ENCODE data around the gene TRAPPC10.
A peak's percentile ranks its signal among the peaks of the same experiment; 100 is the strongest.

The TRAPPC10 gene

DNA sequence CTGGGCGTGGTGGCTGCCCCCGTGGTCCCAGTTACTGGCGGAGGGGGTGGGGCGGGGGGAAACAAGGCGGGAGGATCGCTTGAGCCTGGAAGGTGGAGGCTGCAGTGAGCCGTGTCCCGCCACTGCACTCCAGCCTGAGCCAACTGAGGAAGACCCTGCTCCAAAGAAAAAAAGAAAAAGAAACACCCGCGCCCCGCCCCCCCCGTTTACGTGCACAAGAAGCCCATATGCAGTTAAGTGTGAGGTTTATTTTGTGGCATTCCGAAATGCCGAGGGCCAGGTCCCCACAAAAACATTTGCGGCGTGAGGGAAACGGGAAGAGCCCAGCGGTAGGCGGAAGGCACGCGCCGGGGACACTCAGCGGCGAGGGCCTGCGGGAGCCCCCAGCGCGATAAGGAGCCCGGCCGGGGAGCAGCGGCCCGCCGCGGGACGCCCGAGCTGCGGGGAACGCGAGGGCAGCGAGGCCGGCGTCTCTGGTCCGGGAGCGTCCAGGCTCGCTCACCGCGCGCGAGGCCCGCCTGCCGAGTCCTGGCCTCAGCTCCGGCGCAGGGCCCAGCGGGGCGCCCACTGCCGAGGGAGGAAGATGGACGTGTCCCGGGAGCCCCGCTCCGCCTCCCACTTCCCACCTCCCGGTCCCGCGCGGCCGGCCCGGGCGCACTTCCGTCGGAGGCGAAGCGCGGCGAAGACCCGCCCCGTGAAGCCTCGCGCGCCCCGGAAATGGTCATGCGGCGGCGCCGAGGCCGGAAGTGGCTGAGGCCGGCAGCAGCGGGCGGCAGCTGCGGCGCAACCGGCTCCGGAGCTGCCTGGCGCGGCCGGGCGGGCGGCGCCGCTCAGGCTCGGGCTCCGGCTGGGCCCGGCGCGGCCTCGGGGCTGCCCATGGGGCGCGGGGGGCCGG, at the start of gene TRAPPC10:
Gene TRAPPC10, plus strand, starts transcription at position 731 of the 895 bp plus-strand sequence. CDS start 185 bp downstream, outside the sequence.
- DNase-seq: peak; percentile 75

DNA sequence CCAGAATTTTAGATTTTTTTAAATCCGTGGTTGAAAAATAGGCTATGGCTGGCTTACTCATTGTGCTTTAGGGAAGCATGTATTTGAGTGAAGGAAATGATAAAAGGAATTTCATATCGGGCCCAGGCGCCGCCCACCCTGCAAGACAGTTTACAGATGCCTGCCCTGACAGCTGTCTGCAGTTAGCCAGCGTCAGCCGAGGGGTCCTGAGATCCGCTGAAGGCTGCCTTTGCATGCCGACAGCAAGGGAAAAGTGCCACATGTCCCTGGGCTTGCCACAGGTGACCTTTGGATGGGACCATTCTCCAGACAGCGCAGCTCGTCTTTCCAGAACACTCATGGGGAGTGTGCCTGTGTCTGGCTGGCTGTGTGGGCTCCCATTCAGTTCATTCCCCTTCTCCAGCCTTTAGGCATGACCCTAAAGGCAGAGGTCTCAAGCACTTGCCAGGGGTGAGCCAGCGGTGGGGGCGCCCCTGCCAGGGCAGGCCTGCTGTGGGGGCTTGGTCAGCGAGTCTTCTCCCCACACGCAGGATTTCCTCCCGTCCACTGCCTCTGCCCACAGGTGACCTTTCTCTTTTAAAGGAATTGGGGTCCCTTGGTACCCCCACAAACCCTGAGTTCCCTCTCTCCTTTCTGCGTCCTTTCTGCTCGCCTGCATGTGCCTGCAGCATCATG, 46.1 kb upstream of the TRAPPC10 start:
- DNase-seq: no peak

DNA sequence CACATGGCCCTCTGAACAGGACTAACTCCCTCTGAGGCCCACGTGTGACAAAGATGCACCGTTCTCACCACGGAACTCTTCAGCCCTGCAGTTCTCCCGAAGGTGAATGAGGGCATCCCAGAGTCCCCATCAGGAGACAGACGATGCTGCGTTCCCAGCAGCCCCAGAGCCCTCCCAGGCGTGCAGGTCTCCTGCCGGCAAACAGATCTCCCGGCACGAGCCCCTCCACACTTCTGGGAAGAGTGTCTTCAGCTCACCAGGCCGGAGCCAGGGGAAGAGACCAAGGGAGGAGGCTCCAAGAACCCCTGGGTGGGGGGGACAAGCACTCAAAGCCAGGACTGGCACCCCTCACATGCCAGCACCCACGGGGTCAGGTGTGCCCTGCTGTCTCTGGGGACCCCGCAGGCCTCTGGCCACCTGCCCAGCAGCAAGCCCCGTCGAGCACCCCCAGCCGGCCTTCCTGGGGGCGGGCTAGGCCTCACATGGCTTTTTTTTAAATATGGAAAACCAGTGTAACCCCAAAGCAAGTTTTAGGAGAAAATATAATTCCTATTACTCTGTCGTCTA, 45.1 kb upstream of the TRAPPC10 start:
- no peak for DNase-seq

- no peak for DNase-seq
Observed at GRCh38 chr21:43967981-43968380, 44.1 kb upstream of the TRAPPC10 start.

- DNase-seq: no peak
Observed at GRCh38 chr21:43968410-43969114, 43.5 kb upstream of the TRAPPC10 start.

DNA sequence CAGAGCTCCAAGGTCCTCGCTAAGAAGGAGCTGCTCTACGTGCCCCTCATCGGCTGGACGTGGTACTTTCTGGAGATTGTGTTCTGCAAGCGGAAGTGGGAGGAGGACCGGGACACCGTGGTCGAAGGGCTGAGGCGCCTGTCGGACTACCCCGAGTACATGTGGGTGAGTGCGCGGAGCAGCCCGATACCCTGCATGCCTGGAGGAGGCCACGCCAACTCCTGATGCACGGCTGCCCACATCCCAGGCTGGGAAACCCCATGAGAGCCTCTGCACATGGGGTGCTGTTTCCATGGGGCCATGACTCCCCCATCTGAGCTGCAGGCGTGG, 43.0 kb upstream of the TRAPPC10 start:
- DNase-seq: no peak

DNA sequence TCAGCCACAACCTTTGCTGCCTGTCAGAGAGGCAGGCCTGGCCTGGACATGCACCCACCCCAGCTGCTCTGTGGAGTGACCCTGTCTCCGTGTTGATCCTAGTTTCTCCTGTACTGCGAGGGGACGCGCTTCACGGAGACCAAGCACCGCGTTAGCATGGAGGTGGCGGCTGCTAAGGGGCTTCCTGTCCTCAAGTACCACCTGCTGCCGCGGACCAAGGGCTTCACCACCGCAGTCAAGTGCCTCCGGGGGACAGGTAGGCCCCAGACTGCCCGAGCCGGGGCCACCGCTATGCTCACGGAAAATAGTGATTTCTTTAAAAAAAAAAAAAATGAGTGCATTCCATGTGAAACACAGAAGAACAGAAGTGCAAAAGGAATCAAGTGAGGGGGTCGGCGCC, 41.6 kb upstream of the TRAPPC10 start:
- DNase-seq: no peak

GRCh38 chr21:43971201-43971991, 40.7 kb upstream of the TRAPPC10 start:
- no peak for DNase-seq

DNA sequence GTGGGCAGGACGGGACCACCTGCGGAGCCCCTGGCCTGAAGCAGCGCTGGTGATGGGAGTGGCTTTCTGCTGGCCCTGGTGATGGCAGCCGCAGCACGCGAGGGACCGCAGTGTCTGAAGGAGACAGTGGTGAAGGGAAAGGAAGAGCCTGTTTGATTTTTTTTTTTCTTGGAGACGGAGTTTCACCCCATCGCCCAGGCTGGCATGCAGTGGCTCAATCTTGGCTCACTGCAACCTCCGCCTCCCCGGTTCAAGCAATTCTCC, 40.2 kb upstream of the TRAPPC10 start:
- DNase-seq: no peak

- DNase-seq: no peak
Observed at GRCh38 chr21:43972850-43973633, 39.1 kb upstream of the TRAPPC10 start.

DNA sequence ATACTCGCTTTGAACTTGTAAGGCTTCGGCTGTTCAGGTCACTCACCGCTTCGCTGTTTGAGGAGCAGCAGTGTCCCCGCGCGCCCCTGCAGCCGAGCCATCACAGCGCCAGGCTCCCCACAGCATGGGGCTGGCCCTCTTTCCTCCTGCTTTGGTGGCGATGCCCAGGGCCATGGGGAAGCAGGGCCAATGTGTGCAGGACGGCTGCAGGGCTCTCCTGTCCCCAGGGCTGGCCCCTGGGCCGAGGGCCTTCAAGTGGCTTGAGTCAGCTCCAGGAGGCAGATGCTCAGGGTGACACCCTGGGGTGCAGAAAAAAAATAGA, 38.5 kb upstream of the TRAPPC10 start:
- DNase-seq: no peak

- DNase-seq: peak; percentile 76
Observed at GRCh38 chr21:43974791-43975468, 37.2 kb upstream of the TRAPPC10 start.

GRCh38 chr21:43975469-43976098, 36.5 kb upstream of the TRAPPC10 start:
- peak; percentile 78 for DNase-seq

DNA sequence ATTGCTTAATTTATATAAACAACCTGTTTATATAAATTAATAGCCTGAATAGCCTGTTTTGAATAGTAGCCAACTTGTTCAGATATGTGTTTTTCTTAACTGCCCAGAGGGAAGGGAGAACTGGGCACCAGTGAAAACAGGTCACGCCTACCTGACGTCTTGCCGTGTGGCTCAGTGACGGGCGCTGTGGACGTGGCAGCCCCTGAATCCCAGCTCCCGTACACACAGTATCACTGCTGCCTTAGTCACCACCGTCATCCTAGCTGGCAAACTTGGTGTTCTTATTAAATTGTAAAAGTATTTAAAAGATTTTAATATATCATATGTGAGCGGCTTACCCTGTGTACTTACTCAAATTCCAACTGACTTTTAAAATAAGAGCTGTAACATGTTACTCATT, 35.4 kb upstream of the TRAPPC10 start:
- DNase-seq: no peak

GRCh38 chr21:43978060-43978459, 34.0 kb upstream of the TRAPPC10 start:
- DNase-seq: no peak

GRCh38 chr21:43979654-43980053, 32.5 kb upstream of the TRAPPC10 start:
- no peak for DNase-seq

- no peak for DNase-seq
Observed at GRCh38 chr21:43981151-43981870, 30.8 kb upstream of the TRAPPC10 start.

GRCh38 chr21:43981871-43982210, 30.3 kb upstream of the TRAPPC10 start:
- DNase-seq: no peak

- no peak for DNase-seq
Observed at GRCh38 chr21:43982489-43983078, 29.5 kb upstream of the TRAPPC10 start.

- no peak for DNase-seq
Observed at GRCh38 chr21:43983390-43983789, 28.7 kb upstream of the TRAPPC10 start.

All from NCI-H2171 treated with DMSO at 0.1 percent for 48 hours (cell line).